HL-60 (cell line): ENCODE data around the gene BEND6.

Experiments
- DNase-seq, 2 experiments: peaks; one replicate each; pipeline ENCODE4 v3.0.0-alpha.2; 2010 to 2020; ENCODE audit warnings: low read depth in 1 of 2, low spot score in 1 of 2
- H3K27ac ChIP-seq: fragments of 250-450 bp; sonication (Bioruptor Pico); replicated peaks from 2 replicates; pipeline ENCODE4 v1.5.1; 2020; ENCODE audit warnings: mild to moderate bottlenecking, moderate library complexity
- H3K27me3 ChIP-seq: fragments of 250-450 bp; sonication (Bioruptor Pico); 2 replicates; pipeline ENCODE4 v1.5.1; 2021; ENCODE audit warnings: mild to moderate bottlenecking, moderate library complexity; ENCODE audit not compliant: insufficient read depth, poor library complexity, severe bottlenecking
- H3K4me3 ChIP-seq: replicated peaks from 2 replicates; pipeline ENCODE4 v1.5.1; 2011; ENCODE audit warnings: mild to moderate bottlenecking, control low read depth, low read length; ENCODE audit not compliant: insufficient read depth
- GABPA ChIP-seq: IDR thresholded peaks from 2 replicates; pipeline ENCODE4 v1.6.1; 2012; ENCODE audit warnings: low read depth
- POLR2AphosphoS5 ChIP-seq: IDR thresholded peaks from 2 replicates; pipeline ENCODE4 v1.6.1; 2012; ENCODE audit warnings: low read depth
- REST ChIP-seq: IDR thresholded peaks from 2 replicates; pipeline ENCODE4 v1.6.1; 2012; ENCODE audit warnings: low read depth; ENCODE audit not compliant: insufficient replicate concordance
- SPI1 ChIP-seq: IDR thresholded peaks from 2 replicates; pipeline ENCODE4 v1.6.1; 2012; ENCODE audit warnings: low read depth, mild to moderate bottlenecking, borderline replicate concordance
- TF ChIP-seq, protein P1 (sequence below): IDR thresholded peaks from one replicate; pipeline ENCODE4 v1.5.1; 2011; ENCODE audit warnings: low read length, control low read depth, inconsistent platforms; ENCODE audit not compliant: insufficient read depth

Gene BEND6

DNA sequence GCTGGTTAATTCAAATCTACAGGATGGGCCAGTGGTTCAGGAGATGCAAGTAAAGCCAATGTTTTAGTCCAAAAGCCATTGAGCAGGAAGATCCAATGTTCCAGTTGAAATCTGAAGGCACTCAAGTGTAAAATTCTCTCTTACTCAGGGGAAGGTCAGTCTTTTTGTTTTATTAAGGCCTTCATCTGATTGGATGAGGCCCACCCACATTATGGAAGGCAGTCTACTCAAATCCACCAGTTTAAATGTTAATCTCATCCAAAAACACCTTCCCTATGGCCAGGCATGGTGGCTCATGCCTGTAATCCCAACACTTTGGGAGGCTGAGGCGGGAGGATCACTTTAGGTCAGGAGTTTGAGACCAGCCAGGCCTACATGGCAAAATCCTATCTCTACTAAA is 31.3 kb upstream of the BEND6 start:
- Histone ChIP-seq H3K27ac (no peak overlapping the region), H3K4me3 (no peak overlapping the region), H3K27me3 (no peaks in the 10 kb centered on the region)
- TF ChIP-seq REST (no peak), GABPA (no peak), POLR2AphosphoS5 (no peak), SPI1 (no peak)
- TF ChIP-seq, protein P1, sequence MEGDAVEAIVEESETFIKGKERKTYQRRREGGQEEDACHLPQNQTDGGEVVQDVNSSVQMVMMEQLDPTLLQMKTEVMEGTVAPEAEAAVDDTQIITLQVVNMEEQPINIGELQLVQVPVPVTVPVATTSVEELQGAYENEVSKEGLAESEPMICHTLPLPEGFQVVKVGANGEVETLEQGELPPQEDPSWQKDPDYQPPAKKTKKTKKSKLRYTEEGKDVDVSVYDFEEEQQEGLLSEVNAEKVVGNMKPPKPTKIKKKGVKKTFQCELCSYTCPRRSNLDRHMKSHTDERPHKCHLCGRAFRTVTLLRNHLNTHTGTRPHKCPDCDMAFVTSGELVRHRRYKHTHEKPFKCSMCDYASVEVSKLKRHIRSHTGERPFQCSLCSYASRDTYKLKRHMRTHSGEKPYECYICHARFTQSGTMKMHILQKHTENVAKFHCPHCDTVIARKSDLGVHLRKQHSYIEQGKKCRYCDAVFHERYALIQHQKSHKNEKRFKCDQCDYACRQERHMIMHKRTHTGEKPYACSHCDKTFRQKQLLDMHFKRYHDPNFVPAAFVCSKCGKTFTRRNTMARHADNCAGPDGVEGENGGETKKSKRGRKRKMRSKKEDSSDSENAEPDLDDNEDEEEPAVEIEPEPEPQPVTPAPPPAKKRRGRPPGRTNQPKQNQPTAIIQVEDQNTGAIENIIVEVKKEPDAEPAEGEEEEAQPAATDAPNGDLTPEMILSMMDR: no peak
- DNase-seq: no peak

- Histone ChIP-seq H3K27ac (no peak overlapping the region), H3K27me3 (no peaks in the 10 kb centered on the region), H3K4me3 (no peak overlapping the region)
- TF ChIP-seq GABPA: no peak
- TF ChIP-seq SPI1: peak; percentile 95
- peak in 1 of 2 experiments; percentile 11 for DNase-seq
These were observed 27.1 kb upstream of the BEND6 start for GRCh38 chr6:56927538-56928453.

DNA sequence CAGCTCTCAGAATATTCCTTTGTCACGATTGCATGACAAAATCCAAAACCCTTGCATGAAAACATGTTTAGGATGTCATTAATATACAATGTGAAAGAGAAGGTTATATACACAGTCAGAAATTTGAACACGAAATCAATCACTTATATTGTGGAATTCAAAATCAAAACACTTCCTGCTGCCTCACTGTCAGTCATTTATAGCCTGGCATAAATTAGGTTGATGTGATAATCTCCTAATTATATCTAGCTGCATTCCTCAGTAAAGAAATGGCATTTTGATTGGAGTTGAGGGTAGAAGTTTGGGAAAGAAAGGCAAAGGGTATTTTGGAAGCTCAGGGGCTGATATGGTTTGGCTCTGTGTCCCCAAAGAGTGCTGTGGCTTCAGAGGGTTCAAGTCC is 24.1 kb upstream of the BEND6 start:
- no peak for DNase-seq
- H3K4me3 ChIP-seq: no peak overlapping the region
- no peak for TF ChIP-seq REST
- TF ChIP-seq SPI1: no peak
- no peak for TF ChIP-seq GABPA
- TF ChIP-seq, protein P1: no peak
- TF ChIP-seq POLR2AphosphoS5: no peak
- no peak overlapping the region for H3K27ac ChIP-seq
- no peaks in the 10 kb centered on the region for H3K27me3 ChIP-seq

DNA sequence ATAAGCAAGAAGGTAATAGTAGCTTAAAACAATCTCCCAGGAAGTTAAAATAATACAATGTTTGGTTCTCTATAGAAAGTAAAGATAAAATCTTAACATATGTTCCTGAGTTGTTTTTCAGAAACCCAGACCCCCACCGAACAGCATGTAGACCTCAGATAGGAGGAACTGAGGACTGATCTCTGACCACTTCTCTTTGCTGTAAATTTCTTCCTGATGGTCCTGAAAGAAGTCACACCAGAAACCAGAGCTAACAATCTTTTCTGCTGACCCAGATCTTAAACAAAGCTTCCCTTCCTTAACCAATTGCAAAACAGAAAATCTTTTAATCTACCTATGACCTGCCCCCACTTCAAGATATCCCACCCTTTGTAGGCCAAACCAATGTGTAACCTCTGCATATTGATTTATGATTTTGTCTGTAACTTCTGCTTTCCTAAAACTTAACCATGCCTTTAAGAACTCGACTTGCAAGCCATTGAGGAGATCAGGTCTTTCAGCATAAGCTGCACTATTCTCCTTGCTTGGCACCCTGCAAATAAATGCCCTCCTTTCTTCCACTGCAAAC is 21.9 kb upstream of the BEND6 start:
- no peak for DNase-seq
- H3K27me3 ChIP-seq: no peaks in the 10 kb centered on the region
- TF ChIP-seq SPI1 (peak; percentile 25; the same call in 1 of the 2 replicates), POLR2AphosphoS5 (no peak)
- TF ChIP-seq, protein P1: no peak
- H3K4me3 ChIP-seq: no peak overlapping the region
- 0 out of 2 replicates have a peak overlapping the region, but pooled peaks have one; percentile 19 for H3K27ac ChIP-seq
